Measurements from ENCODE around the gene MAD2L2.

DNA sequence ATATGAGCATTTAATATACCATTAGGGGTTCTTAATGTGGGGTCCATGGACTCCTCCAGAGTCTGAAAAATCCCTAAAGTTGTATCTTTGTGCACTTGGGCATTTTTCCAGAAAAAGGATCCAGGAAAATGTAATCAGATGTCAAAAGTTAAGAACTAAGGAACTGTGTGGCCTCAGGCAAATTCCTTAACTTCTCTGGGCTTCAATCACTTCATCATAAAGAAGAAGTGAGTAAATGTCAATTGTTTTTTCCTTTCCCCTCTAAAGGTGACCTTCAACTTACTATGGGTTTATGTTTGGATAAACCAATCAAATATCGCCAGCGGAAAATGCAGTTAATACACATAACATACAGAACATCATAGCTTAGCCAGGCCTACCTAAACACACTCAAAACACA, 2.5 kb downstream of the MAD2L2 start:
- TF ChIP-seq CBX3 (IDR thresholded peaks at IDR 0.05; ENCODE audit: low read depth) = no peak
- TF ChIP-seq POLR2A (IDR thresholded peaks at IDR 0.05; ENCODE audit: borderline replicate concordance, extremely low read depth, insufficient read depth, insufficient read length) = no peak
- TF ChIP-seq CTCF (IDR thresholded peaks at IDR 0.05 in 2 of 3, conservative IDR thresholded peaks at IDR 0.05 in 1 of 3; ENCODE audit: borderline replicate concordance in 1 of 3, insufficient read depth in 1 of 3, low read depth in 2 of 3, low read length in 2 of 3) = no peak
- no peak for TF ChIP-seq EZH2 (IDR thresholded peaks at IDR 0.05)
- TF ChIP-seq, protein P1, sequence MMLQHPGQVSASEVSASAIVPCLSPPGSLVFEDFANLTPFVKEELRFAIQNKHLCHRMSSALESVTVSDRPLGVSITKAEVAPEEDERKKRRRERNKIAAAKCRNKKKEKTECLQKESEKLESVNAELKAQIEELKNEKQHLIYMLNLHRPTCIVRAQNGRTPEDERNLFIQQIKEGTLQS (IDR thresholded peaks at IDR 0.05) = no peak
- no peak for TF ChIP-seq POLR2AphosphoS5 (IDR thresholded peaks at IDR 0.05; ENCODE audit: low read depth, low read length)
- TF ChIP-seq SIN3A (IDR thresholded peaks at IDR 0.05; ENCODE audit: low read depth) = no peak
- no peak for TF ChIP-seq YY1 (IDR thresholded peaks at IDR 0.05; ENCODE audit: extremely low read depth, insufficient replicate concordance, low read depth, low read length)
- no peak for TF ChIP-seq EZH2phosphoT487 (IDR thresholded peaks at IDR 0.05; ENCODE audit: borderline replicate concordance)

All from HCT116 (cell line).